Stimulated activated CD4-positive, alpha-beta T cell treated with anti-CD3 and anti-CD28 coated beads, Interleukin-12 subunit alpha, Interleukin-12 subunit beta, amount 100 ng/mL, for 48 hours (primary cell): ENCODE results near the gene EHD3.

Experiments used
- DNase-seq, 3 donors: peaks; one replicate each; pipeline ENCODE4 v3.0.0-alpha.2; 2020; ENCODE audit warnings: low read depth in 2 of 3, low spot score in 1 of 3

Gene EHD3

DNA sequence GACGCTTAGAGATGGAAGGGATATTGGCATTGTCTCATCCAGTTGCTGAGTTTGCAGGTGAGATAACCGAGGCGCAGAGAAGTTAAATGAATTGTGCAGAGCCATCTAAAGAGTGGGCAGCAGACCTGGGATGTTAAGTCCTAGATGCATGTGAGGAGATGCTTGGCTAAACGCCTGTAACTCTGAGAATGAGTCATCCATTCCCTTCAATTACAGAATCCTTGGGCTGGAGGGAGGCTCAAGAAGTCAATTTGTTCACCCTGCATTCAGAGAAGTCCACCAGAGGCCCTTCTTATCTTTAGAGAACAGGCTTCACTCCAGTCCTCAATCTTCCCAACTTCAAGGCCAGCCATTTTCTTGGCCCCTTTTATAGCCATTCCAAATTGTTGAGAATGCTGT, 1.6 kb downstream of the EHD3 start:
- no peak for DNase-seq

DNA sequence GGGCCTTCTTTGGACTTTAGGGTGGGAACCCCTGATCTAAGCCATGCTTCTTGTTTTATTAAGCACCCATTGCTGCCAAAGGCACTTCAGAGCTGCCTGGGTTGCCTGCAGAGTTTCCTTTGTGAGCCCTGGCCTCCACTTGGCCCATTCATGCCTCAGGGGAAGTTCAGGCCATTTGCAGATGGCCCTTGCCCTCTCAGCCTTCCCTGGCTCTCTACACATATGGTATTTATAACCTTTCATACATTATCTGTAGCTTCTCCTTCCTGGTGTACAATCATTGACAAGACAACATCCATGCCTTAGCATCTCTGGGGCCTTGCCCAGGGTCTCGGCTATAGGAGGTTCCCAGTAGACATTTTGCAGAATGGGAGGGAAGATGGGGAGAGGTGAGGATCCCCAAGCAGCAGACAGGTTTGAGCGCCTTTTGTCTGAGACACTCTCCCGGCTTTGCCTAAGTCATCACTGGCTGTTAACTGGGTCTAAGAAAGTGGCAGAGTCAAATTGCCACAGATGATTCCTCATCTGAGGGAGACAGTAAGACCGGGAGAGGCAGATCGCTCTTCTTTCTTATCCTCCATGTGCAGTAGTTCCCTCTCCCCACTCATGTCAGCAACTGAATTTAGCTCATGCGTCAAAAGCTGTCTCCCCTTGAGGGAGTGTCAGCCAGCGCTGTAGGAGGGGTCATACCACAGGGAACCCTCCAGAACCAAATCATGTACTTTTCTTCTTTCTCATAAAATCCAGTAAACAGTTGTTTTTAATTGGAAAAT, 2.7 kb downstream of the EHD3 start:
- no peak for DNase-seq

DNA sequence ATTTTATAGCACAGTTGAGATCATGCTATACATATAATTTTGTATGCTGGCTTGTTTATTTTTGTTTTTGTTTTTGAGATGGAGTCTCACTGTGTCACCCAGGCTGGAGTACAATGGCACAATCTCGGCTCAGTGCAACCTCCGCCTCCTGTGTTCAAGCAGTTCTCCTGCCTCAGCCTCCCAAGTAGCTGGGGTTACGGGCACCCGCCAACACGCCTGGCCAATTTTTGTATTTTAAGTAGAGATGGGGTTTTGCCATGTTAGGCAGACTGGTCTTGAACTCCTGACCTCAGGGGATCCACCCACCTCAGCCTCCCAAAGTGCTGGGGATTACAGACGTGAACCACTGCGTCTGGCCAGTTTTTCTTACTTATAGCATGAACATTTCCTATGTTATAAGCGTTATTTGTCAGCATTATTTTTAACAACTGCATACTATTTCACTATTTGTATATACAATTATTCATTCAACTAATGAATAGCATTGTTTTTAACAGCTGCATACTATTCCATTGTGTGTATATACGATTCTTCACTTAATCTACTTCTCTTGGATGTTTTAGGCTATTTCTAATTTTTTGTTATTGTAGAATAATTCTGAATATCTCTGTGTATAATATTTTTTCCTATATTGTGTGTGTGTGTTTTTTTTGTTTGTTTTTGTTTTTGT, 3.5 kb downstream of the EHD3 start:
- no peak for DNase-seq

DNA sequence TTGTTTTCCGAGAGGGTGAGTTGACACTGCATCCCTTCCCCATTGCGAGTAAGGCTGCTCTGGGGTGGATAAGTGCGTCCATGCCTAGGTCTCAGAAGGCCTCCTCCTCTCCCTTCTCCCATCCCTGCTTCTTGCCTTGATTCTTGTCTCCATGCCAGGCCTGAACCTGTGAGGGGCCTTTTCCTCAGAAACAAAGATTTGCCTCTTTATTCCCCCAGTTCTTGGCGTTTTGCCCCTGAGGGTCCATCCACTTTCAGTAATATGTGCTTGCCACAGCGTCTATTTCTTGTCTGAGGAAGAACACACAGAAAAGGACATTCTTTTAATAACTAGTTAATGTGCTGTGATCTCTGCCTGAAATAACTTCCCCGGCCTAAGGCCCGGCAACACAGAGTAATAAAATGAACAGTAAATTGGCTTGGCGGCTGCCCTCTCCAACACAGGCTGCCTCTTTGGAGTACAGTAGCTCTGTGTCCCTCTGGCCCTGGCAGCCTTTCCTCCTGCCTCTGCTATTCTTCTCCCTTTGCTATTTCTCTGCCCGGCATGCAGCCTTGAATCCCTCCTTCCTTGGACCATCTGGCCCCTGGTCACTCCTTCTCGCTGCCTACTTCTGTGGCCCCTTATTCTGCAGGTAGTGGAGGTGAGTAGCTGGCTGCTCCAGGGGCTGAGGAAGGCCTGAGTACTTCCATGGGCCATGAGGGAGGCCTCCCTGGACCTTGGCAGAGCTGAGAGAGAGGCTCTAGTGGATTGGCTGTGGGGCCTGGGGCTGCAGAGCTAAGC, 4.4 kb downstream of the EHD3 start:
- DNase-seq: no peak

DNA sequence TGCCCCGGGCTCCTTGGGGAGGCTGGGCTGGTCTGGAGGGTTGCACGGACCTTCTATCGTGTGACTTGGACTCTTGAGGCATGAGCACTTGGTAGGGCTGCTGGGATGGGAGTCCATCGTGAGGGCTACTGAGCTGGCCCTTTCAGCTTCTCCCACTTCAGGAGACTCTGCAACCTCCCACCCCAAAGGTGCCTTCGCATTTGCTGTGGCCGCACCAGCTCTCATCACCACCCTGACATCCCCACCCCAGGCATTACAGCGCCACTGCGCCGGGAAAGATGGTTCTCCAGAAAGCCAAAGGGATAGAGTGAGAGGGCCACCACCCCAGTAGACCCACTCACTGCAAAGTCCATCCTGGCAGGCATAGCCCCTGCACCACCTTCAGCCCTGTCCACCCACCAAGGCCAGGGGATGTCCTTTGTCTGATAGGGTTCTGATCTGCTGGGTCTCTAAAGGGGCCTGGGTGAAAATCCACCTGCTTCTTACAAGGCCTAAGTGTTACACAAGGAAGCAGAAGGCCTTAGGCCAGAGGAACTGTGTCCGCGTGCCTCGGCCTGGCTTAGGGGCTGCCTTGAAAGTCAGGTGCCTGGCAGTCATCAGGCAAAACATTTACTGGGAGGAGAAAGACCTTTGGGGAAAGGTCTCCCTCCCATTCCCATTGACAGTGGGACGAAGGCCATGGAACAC, 5.1 kb downstream of the EHD3 start:
- no peak for DNase-seq

DNA sequence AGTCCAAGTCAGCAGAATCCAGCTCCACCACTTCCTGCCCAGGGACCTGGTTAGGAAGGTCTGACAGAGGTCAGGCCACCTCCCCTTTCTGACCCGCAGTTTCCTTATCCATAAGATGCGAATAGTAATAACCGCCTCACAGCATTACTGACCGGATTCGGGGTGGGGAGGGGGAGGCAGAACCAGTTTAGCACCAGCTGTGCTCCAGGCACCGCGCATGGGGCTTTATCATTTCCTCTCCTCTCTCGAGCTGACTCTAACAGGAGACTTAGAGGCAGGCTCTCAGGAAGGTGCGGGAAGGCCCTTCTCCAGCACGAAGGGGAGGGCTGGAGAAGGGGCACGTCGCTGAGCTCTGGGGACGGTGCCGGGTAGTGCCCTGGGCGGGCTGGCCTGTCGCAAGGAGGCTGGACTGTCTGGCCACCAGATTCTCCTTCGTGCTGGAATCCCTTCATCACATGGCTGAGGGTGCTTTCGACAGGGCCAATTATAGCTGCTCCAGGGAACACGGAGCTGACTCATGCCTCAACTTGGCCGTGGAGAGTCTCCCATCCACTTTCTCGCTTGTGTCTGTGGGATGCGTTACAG, 5.7 kb downstream of the EHD3 start:
- no peak for DNase-seq

DNA sequence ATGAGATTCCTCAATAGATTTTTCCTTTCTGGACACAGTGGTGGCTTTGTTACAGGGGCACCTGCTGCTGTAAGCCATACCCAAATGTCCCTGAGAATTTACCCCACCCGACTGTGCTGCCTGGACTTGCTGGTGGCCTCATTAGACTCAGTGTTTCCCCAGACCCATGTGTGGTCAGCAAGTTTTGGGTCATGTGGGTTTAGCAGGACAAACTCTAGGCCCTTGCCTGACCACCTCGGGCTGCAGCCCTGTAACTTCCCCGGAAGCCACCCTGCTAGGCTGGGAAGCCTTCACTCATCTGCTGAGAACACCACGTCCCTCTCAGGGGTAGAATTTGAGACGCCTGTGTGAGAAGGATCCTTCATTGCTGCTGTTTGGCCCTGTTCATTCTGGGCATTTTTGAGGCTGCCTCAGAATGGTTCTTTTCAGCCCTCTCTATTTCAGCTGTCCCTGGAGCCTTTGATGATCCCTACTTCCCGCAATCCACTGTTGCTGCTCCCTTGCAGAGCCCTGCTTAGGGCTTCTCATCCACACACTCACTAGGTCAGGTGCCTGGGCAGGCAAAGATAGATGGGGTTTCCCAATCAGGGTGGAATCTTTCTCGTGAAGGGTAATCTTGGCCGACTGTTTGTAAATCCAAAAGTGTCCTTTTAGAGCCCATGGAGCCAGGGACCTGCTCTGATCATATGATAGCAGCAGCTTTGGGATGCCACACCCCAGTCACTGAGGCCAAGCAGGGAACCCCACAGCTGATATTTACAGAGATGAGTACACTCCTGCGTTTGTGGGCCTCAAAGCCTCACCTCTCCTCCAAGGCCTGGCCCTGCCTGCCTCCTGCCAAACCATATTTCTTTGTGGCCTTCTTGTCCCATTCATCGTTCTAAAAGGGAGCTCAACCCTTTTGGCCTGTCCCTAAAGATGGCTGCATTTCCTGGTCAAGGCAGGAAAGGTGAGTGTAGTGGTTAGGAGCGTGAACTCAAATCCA, 6.7 kb downstream of the EHD3 start:
- no peak for DNase-seq

DNA sequence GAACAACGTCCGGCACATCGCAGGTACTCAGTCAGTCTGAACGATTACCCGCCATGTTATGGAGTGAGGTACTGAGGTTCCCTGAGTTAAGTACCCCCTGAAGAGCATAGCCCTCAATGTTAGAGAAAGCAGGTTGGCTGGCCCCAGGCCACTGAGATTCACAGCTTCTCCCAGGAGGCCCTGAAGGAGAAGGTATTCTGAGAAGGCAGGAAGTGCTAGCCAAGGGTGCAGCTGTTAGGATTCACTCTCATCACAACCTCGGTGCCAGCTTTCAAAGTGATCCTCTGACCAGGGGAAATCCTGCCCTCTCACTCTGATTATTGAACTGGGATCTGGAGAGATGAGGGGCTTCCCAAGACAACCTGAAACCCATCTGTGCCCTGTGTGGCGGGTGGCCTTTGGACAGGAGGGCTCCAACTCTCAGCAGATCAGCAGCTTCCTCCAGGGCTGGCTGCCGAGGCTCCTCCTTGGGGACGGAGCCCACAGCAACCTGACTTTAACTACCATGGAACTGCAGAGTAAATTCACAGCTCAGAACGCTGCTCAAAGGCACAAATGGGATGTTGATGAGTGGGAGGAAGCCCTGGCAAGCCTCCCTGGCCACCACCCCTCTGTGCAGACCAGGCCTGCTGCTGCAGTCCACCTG, 7.8 kb downstream of the EHD3 start:
- DNase-seq: no peak

DNA sequence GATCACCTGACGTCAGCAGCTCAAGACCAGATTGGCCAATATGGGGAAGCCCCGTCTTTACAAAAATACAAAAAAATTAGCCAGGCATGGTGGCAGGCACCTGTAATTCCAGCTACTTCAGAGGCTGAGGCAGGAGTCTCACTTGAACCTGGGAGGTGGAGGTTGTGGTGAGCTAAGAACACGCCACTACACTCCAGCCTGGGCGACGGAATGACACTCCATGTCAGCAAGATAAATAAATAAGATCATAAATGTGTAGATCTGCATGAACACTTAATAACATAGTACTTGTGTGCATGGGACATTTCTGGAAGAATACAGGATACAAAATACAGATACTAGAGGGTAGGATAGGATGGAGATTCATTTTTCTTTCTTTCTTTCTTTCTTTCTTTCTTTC, 9.1 kb downstream of the EHD3 start:
- no peak for DNase-seq

DNA sequence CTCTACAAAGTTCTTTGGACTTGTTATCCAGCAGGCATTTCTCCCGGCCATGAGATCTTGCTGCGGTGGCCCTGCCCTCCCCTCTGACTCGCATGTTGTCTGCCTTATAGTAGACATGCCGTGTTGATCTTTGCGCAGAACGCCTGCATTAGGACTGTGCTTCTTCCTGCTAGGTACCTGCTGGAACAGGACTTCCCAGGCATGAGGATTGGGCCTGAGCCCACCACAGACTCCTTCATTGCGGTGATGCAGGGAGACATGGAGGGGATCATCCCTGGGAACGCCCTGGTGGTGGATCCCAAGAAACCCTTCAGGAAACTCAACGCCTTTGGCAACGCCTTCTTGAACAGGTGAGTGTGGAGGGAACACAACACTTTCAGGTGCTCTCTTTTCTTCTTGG, 10.1 kb downstream of the EHD3 start:
- no peak for DNase-seq

DNA sequence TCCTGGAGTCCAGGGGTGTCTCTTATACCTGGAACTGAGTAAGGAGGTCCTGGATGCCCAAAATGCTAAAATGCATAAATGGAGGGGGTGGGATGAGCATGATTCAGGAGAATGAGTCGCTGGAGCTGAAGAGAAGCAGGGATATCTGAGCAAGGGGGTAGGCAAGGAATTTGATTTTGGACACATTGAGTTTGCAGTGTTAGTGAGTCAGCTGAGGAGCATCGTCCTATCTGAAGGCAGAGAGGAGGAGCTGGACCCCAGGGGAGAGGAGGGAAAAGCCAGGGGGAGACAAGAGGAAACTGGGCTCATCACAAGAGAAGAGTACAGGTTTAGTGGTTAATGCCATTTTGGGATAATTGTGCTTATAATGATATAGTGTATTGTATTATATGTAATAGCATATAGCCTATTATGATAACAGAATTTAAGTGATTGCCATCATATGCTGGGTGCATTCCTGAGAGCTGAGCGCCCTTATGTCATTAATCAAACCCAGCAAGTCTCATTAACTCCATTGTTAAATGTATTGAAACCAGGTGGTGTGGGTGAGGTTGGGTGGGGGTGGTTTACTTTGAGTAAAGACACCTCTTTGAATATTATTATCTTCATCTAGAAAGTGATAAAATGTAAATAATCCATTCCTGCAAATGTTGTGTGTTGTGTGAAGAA, 12.4 kb downstream of the EHD3 start:
- DNase-seq: no peak

DNA sequence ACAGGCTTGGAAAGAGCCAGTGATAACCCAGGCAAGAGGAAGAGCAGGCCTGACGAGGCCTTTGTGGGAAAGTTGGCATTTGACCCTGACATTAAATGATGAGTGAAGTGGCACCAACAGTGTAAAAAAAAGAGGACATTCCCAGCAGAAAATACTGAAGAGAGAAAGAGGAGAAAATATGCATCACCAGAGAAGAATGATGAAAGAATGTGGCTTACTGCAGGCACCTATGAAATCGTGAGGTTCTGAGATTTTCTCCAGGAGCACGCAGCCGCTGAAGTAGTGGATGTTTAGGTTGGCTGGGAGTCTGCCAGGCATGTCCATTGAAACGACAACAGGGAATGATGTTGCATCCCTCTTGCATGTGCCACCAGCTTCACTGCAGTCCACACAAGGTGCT, 13.8 kb downstream of the EHD3 start:
- no peak for DNase-seq

DNA sequence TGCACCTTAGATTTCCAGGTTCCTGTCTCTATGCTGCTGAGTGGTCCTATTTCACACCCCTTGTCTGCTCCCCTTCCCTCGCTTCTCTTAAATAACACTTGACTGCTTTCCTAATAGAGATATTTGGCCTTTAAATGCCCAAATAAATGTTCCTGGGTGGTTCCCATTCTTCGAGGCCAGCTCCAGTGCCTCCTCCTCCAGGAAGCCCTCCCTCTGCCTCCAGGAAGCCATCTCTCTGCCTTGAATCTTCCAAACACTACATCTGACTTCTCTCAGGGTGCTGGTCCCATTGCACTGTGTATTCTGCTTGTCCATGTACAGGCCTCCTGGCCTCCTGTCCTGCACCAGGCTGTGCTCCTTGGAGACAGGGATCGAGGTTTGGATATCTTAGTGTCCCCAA, 14.2 kb downstream of the EHD3 start:
- no peak for DNase-seq

DNA sequence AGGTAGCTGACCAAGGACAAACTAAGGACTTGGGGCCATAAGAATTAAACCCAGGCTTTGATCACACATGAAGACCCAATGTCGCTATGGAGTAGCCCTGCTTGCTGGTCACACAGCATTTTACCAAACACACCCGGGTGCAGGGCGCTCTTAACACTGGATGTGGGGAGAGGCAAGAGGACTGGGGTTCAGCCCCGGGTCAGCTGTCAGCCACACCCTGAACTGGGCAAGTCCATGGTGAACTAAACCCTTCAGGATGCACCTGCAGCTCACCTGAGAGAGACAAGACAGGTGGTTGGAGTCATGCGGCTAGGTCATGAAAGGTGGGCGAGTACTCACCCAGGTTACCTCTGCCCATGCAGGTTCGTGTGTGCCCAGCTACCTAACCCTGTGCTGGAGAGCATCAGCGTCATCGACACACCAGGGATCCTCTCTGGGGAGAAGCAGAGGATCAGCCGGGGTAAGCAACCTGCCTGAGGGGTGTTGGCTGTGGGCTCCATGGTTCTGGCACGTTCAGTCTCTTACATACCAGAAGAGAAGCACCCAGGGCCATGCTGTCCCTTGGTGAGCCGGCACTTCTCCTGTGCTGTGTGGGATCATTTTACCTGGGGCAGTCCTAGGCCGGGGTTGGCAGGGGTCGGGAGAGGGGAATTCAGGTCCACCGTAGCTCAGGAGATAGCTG, 15.2 kb downstream of the EHD3 start:
- DNase-seq: no peak

DNA sequence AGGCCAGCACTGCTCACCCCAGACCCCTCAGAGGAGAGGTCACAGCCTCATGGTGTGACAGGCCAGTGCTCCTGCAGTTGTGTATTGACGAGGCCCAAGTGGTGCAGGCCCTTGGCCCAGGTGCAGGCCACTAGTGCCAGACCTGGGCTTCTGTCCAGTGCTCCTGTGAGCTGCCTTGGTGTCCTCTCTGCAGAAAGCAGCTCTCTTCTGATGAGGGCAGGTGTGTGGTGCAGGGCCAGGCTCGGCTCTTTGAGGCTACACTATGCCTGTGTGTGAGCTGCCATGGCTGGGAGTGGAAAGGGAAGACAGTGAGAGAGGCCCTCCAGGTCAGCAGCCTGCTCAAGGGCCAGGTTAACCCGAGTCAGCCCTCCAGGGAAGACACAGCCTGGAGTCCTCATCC, 17.1 kb downstream of the EHD3 start:
- no peak for DNase-seq

DNA sequence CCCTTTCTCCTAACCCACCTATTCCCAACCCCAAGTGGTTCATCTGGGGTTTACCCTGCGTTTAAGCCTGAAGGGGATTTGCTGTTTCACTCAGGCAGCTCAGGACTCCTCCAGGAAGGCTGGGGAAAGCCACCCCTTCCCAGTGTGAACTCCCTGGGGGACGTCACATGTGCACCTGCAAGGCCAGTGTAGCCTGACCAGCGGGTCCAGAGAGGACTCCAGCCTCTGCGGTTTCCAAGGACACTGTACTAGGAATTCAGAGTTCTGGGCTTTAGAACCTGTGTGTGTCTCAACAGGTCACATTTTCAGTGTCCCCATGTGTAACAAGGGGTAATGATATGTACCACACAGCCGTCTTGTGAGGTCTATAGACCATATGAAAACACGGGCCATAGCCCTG, 17.9 kb downstream of the EHD3 start:
- DNase-seq: no peak

DNA sequence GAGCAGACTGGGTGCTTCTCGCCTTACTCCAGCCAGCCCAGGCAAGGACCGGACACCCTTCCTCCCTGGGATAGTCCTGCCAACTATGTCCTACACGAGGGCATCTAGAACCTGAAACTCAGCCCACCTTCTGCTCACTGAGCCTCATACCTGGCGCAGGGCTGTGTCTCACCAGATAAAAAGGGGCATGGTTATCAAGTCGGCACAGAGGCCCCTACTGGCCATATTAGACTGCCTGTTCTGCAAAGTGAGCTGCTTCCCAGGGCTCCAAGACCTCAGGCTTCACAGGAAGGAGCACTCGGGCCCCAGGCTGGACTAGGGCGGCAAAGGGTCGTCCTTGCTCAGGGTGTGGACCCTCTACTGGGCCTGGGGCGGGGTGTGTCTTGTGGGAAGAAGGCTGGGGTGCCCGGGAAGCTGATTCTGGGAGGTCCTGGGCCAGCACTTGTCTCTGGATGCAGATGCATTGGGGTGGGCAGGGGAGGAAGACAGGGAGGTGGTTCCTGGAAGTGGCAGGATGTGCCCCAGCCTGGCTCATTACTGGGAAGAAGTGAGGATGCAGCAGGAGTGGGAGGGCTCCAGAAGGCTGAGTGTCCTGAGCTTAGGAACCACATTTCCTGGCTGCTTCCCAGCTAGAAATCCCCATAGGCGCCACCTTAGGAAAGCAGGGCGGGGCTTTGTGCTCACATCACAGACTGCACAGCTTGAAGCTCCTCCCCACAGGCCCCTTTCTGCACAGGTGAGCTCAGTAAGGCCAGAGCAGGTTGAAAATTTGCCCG, 19.6 kb downstream of the EHD3 start:
- DNase-seq: no peak
